Measurements from ENCODE around the gene PRDM5. TPM values are rescaled to one million over a fixed set of nuclear protein-coding genes. Genes with fewer than 3 reads are reported as not detected.

Gene PRDM5
- total RNA-seq, 1 experiment from 2014 or later, result 31.4 TPM

DNA sequence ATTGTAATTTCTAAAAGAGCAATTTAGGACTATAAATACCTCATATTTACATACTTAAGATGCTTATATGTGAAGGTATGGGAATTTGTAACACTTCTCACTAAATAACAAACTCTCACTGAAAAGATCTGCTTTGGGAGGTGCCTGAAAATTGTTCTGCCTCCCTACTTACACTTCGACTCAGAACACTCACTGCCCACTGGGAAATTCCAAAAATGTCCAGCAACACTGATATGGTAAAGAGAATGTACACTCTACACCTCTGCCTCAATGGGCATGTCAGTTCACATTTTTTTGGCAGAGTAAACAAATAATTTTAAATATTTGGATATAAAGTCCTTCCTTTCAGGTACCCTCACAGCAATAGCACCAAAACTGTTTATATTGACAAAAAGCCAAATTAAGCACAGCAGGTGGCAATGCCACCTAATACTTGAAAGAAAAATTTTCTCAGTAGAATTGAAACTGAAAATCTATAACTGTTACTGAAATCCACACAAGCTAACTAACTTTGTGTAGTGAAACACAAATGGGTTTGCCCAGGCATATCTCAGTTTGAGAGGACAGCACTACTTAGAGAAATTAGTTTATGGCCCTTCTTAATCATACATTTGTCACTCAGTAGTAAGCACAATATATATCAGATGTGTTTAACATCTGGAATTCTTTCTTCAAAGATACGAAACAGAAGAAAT, 67.1 kb downstream of the PRDM5 start:
- H3K4me3 ChIP-seq, result no peak overlapping the region
- no peak overlapping the region for H3K27ac ChIP-seq
- H3K4me1 ChIP-seq, result no peaks in the 10 kb centered on the region
- no peaks in the 10 kb centered on the region for H3K27me3 ChIP-seq
- 0 out of 2 replicates have a peak, but pooled peaks cover 5% of the 10 kb centered on the region for H3K36me3 ChIP-seq
- DNase-seq, result no peak
- H3K9me3 ChIP-seq (replicated peaks), result no peaks in the 10 kb centered on the region

DNA sequence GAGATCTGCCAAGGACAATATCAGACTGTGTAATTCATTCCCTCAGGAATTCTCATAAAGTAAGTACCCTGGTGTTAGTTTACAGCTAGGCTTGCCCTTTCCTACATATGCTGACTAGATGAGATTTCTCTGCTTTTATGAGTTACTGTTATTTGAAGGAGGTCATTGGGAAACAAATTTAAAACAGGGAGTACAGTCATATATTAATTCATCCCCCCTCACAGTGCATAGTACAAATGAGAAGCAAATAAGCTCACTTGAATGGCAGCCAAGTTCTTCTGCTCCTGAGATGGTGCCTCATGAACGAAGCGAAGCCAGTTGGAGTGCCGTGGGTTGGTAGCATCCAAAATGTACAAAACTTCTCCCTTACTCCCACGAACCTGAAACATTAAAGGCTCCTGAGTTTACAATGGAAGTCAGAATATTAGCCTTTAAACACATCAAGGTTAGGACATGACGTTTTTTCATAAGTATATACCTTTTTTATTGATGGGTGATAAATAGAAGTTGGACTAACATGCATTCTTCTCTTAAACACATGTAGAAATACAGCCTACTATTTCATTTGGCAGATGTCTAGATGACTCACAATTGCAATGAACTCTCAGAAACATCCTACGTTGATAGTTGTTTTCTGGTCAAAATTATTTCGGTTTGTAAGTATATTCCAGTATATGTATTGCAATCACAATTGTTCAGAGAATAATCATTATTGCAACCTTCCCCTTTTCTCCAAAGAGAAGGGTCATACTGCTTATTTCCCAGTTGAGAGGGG, 69.2 kb downstream of the PRDM5 start:
- no peaks in the 10 kb centered on the region for H3K4me1 ChIP-seq
- H3K27ac ChIP-seq, result no peak overlapping the region
- no peak overlapping the region for H3K4me3 ChIP-seq
- H3K9me3 ChIP-seq (replicated peaks), result no peaks in the 10 kb centered on the region
- H3K36me3 ChIP-seq, result peaks cover 5% of the 10 kb centered on the region; the same call in 1 of the 2 replicates
- H3K27me3 ChIP-seq, result no peaks in the 10 kb centered on the region
- DNase-seq, result no peak

DNA sequence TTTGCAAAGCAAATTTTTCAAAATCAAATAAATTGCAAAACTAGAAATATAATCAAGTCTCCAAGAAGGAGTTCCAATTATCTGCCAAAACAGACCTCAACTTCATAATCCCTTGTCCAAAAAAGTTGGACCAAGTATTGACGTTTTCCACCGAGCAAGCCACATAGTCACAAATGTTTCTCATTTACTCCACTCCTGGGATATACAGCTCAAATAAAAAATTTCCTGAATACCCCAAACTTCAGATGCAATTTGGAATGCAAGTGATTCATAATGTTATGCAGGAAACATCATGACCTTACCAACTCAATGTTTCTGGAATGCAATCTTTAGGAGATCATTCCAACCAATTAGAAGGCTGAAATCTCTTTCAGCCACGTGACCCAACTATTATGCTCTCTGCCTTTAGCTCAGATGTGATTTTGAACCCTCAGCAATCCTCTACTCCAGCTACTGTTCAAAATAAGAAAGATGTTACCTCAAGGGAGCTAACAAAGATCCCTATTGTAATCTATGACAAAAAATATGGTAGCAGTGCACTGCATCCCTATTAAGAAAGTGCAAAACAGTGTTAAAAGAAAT, 72.4 kb downstream of the PRDM5 start:
- Histone ChIP-seq H3K27ac (no peak overlapping the region), H3K36me3 (peaks cover 5% of the 10 kb centered on the region; the same call in 1 of the 2 replicates), H3K4me3 (no peak overlapping the region), H3K27me3 (no peaks in the 10 kb centered on the region), H3K9me3 (replicated peaks) (no peaks in the 10 kb centered on the region), H3K4me1 (no peaks in the 10 kb centered on the region)
- DNase-seq, result no peak

DNA sequence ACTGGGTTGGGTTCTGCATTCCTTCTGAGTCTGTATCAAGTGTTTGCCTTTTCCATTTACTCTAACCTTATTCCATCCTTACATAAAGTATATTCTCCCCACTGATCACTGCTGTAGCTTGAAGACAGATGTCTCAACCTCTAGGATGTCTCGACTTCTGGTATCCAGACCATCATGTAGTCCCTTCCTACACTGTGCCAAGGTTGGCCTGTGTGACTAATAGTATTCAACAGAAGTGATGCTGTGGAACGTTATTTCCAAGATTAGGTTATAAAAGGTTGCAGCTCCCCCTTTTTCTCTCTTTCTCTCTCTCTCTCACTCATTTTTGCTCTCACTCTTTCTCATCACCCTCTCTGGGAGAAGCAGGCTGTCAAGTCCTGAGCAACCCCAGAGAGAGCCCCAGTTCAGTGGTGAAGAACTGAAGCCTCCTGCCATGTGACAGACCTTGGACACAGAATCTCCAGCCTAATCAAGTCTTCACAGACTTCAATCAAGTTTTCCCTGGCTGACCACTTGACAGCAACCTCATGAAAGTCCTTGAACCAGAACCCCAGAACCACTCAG, 75.4 kb downstream of the PRDM5 start:
- H3K4me3 ChIP-seq, result no peak overlapping the region
- H3K36me3 ChIP-seq, result peaks cover 5% of the 10 kb centered on the region; the same call in 1 of the 2 replicates
- no peaks in the 10 kb centered on the region for H3K9me3 ChIP-seq (replicated peaks)
- no peak overlapping the region for H3K27ac ChIP-seq
- no peak for DNase-seq
- no peaks in the 10 kb centered on the region for H3K4me1 ChIP-seq
- no peaks in the 10 kb centered on the region for H3K27me3 ChIP-seq

DNA sequence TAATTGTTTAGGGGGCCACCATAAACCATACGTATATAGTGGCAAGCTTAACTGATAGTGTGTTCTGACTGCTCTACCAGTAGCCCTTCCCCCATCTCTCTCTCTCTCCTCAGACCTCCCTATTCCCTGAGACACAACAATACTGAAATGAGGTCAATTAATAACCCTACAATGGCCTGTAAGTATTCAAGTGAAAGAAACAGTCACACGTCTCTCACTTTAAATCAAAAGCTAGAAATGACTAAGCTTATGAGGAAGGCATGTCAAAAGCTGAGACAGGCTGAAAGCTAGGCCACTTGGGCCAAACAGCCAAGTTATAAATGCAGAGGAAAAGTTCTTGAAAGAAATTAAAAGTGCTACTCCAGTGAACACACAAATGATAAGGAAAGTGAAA, 78.0 kb downstream of the PRDM5 start:
- H3K36me3 ChIP-seq, result no peaks in the 10 kb centered on the region
- H3K27me3 ChIP-seq, result no peaks in the 10 kb centered on the region
- no peaks in the 10 kb centered on the region for H3K4me1 ChIP-seq

DNA sequence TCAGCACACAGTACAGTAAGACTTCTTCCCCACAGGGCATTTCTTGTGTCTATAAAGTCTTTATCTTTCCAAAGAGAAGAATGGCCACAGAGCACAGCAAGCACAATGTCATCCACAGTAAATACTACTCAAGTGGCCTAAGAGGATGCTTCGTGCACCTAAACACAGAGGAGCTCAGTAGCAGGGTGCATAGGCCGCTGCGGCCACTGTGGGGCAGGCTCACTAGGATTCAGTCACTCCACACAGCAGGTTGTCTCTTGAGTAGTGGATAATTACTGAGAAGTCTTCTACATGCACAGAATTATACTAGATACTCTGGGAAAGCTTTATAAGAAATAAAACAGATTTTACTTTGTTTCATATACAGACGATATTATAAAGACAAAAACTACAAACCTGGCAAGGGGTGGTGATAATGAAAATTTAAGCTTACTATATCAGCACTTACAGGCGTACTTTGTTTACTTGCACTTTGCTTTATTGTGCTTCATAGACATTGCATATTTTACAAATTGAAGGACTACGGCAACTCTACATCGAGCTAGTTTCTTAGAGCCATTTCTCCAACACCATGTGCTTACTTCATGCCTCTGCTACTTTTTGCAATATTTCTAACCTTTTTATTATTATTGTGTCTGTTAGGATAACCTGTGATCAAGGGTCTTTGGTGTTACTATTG, 78.5 kb downstream of the PRDM5 start:
- Histone ChIP-seq H3K27ac (no peak overlapping the region), H3K27me3 (no peaks in the 10 kb centered on the region), H3K4me3 (no peak overlapping the region), H3K4me1 (no peaks in the 10 kb centered on the region), H3K9me3 (replicated peaks) (no peaks in the 10 kb centered on the region), H3K36me3 (no peaks in the 10 kb centered on the region)
- peak in 1 of 2 experiments; percentile 19 for DNase-seq

More for the DNA sequence above, 78.0 kb downstream of the PRDM5 start:
- Histone ChIP-seq H3K9me3 (replicated peaks) (no peaks in the 10 kb centered on the region), H3K27ac (no peak overlapping the region), H3K4me3 (no peak overlapping the region)
- no peak for DNase-seq

DNA sequence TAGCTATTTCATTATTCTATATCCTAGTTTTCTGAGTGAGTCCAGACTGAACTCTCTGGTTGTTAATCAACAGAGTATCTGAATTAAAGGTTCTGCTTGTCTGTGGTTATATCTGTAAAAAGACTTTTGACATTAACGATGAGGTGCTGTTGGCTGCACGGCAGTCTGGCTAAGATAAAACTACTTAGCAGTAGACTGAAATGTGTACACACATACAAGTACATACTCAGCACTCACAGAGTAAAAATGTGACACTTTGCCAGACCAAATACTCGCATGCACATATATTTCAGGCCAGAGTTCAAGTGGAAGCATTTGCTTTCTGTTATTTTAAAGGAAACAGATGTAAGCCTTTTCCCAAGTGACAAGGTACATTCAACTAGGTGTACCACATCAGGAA, 80.5 kb downstream of the PRDM5 start:
- Histone ChIP-seq H3K36me3 (peaks cover 3% of the 10 kb centered on the region; the same call in 1 of the 2 replicates), H3K4me3 (no peak overlapping the region), H3K27ac (no peak overlapping the region), H3K4me1 (no peaks in the 10 kb centered on the region), H3K27me3 (no peaks in the 10 kb centered on the region), H3K9me3 (replicated peaks) (no peaks in the 10 kb centered on the region)
- DNase-seq, result no peak

DNA sequence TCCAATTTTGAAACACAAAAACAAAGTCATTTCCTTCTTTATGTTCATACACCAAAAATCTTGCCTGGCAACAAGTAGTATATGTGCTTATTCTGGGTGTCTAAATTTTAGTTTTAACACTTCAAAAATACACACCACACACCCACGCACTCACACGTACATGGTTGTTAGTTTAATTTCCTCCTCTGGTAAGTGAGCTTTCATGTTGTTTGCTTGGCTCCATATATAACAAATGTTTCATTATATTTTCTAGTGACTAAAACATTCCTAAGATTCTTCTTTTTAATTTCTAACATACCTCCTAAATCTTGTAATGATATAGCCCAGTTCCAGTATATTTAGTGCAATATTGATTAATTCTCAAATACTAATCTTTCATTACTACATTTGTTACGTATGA, 80.9 kb downstream of the PRDM5 start:
- peaks cover 3% of the 10 kb centered on the region; the same call in 1 of the 2 replicates for H3K36me3 ChIP-seq
- H3K9me3 ChIP-seq (replicated peaks), result no peaks in the 10 kb centered on the region
- H3K27ac ChIP-seq, result no peak overlapping the region
- no peaks in the 10 kb centered on the region for H3K4me1 ChIP-seq
- H3K27me3 ChIP-seq, result no peaks in the 10 kb centered on the region
- no peak for DNase-seq
- no peak overlapping the region for H3K4me3 ChIP-seq

DNA sequence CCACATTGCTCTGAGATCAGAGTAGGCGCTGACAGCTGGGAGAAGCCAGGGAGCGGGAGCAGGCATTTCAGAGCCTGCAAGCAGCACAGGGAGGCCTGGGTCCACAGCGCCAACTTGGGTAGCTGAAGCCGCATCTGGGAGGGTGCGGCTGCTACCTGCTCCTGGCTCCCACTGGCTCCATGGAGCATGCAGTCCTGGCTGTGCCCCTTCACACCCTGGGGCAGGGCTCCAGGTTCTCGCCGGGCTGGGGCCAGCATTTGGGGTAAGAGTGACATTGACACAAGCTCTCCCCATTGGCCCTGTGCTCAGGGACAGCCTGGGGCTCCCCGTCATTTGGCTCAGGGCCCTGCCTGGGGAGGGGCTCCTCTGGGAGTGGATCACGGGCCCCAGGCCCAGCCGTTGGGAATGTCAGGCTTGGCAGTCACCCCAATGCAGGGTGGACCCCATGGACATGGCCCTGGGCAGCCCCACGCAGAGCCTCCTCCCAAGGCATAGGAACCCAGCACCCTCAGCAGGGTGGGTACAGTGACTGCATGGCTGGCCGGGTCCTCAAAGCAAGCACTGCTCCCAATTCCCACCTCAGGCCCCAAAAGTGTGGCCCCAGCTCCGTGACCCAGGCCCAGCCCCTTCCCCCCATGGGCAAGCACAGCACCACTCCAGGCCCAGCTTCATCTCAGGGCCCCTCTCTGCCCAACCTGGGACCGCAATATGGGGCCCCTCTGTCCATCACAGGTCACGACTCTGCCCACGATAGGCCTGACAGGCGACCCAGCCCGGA, 82.4 kb downstream of the PRDM5 start:
- Histone ChIP-seq H3K4me1 (no peaks in the 10 kb centered on the region), H3K27ac (no peak overlapping the region), H3K27me3 (no peaks in the 10 kb centered on the region), H3K4me3 (no peak overlapping the region), H3K36me3 (peaks cover 3% of the 10 kb centered on the region; the same call in 1 of the 2 replicates), H3K9me3 (replicated peaks) (no peaks in the 10 kb centered on the region)
- no peak for DNase-seq

DNA sequence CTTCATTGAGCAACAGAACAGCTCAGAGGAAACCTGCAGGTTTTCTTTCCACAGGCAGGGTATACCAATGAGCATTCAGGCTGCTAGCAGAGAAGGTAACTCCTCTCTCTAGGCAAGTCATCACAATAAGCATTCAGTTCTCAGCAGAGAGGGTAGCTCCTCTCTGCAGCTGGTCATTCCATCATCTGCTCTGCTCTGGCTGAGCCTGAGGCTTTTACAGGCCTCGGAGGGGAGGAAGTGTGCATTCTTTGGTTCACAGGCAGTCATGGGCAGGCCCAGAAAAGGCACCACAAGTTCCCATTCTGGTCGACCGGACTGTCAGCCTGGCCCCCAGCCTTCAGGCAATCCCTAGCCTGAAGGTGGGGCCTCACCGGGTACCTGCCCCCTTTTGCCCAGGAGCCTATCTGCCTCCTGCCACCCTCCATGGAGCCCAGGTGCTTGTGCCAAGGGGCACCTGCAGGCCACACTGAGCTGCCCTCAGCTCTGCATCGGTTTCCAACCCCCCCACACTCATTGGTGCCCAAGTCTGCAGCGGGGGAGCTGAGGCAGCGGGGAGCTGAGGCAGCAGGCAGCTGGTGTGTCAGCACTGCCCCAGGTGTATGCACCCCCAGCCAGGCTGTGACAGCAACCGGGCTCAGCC, 83.1 kb downstream of the PRDM5 start:
- H3K27ac ChIP-seq, result no peak overlapping the region
- DNase-seq, result no peak
- H3K4me1 ChIP-seq, result no peaks in the 10 kb centered on the region
- peaks cover 3% of the 10 kb centered on the region; the same call in 1 of the 2 replicates for H3K36me3 ChIP-seq
- no peaks in the 10 kb centered on the region for H3K27me3 ChIP-seq
- no peaks in the 10 kb centered on the region for H3K9me3 ChIP-seq (replicated peaks)
- no peak overlapping the region for H3K4me3 ChIP-seq

DNA sequence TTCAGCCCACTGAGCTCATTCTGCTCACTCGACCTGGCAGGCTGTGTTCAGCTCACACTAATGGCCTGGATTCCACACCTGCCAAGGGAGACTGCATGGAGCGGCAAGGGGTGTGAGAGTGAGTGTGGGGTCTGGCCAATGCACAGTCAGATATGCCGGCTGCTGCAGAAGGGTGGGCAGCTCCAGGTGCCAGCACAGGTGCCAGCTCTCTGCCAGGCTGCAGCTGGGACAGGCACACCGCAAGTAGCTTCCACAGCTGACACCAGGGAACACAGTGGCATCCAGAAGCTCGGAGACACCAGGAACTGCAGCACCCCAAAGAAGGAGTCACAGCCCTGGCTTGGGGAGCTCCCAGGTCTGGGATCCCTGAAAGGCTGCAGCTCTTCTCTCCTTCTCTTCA, 83.7 kb downstream of the PRDM5 start:
- no peaks in the 10 kb centered on the region for H3K4me1 ChIP-seq
- H3K9me3 ChIP-seq (replicated peaks), result no peaks in the 10 kb centered on the region
- H3K27me3 ChIP-seq, result no peaks in the 10 kb centered on the region
- DNase-seq, result no peak
- H3K27ac ChIP-seq, result no peak overlapping the region
- H3K4me3 ChIP-seq, result no peak overlapping the region
- H3K36me3 ChIP-seq, result peaks cover 3% of the 10 kb centered on the region; the same call in 1 of the 2 replicates

DNA sequence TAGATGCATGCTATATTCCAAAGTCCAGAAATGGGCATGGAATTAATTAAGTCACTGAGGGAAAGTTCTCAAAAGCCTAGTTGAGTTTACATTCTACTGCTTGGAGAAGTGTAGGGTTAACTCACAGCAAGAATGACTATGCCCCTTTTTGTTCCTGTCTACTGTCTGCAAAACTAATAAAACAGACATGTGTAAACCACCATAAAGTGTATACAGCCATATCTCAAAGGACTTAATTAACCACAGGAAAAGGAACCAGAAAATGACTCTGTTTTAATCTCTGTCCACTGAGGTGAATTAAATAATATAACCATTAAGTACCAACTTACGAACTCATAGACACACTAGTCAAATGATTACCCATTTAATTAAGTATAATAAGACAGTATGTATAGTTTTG, 84.9 kb downstream of the PRDM5 start:
- no peak for DNase-seq
- Histone ChIP-seq H3K27me3 (no peaks in the 10 kb centered on the region), H3K27ac (no peak overlapping the region), H3K4me1 (no peaks in the 10 kb centered on the region), H3K4me3 (no peak overlapping the region), H3K9me3 (replicated peaks) (peaks cover 3% of the 10 kb centered on the region; the same call in 1 of the 2 replicates), H3K36me3 (peaks cover 3% of the 10 kb centered on the region; the same call in 1 of the 2 replicates)

DNA sequence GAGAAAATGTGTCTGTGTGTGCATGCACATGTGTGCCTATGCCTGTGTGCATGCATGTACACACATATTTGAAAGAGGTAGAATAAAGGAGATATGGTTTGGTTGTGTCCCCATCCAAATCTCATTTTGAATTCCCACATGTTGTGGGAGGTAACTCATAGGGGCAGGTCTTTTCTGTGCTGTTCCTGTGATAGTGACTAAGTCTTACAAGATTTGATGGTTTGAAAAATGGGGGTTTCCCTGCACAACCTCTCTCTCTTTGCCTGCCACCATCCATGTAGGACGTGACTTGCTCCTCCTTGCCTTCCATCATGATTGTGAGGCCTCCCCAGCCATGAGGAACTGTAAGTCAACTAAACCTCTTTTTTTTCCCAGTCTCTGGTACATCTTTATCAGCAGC, 87.2 kb downstream of the PRDM5 start:
- Histone ChIP-seq H3K27ac (no peak overlapping the region), H3K36me3 (peaks cover 3% of the 10 kb centered on the region; the same call in 1 of the 2 replicates), H3K4me1 (no peaks in the 10 kb centered on the region), H3K4me3 (no peak overlapping the region), H3K9me3 (replicated peaks) (peaks cover 3% of the 10 kb centered on the region; the same call in 1 of the 2 replicates), H3K27me3 (no peaks in the 10 kb centered on the region)
- no peak for DNase-seq
